Left lung (tissue), 10 donors: ENCODE results near the gene ABAT. TPM values are rescaled to one million over a fixed set of nuclear protein-coding genes. Genes with fewer than 3 reads are reported as not detected.

ENCODE experiments used
- ATAC-seq: fragments of 200-7000 bp; cut with Tn5 transposase; one replicate; pipeline ENCODE4 v1.9.1; 2020; ENCODE audit warnings: moderate library complexity
- DNase-seq, 4 donors: peaks; one replicate each; pipeline ENCODE4 v3.0.0-alpha.2; 2013 to 2020
- H3K27ac ChIP-seq, 2 donors: fragments of 200-600 bp; sonication (generic) in 1 of 2; one replicate each; pipeline versions ENCODE4 v1.5.0 to v1.8.0; 2020 to 2021
- H3K27me3 ChIP-seq, 2 donors: fragments of 200-600 bp; sonication (generic) in 1 of 2; one replicate each; pipeline versions ENCODE4 v1.5.0 to v1.8.0; 2020 to 2021
- H3K36me3 ChIP-seq, 2 donors: fragments of 200-600 bp; sonication (generic) in 1 of 2; one replicate each; pipeline versions ENCODE4 v1.5.0 to v1.8.0; 2020 to 2021
- H3K4me1 ChIP-seq, 2 donors: fragments of 200-600 bp; one replicate each; pipeline ENCODE4 v1.8.0; 2021
- H3K4me3 ChIP-seq, 2 donors: fragments of 200-600 bp; sonication (generic) in 1 of 2; one replicate each; pipeline versions ENCODE4 v1.5.0 to v1.8.0; 2020 to 2021; ENCODE audit warnings: mild to moderate bottlenecking in 1 of 2
- H3K9me3 ChIP-seq, 2 donors: fragments of 200-600 bp; sonication (generic) in 1 of 2; one replicate each; pipeline versions ENCODE4 v1.5.0 to v1.8.0; 2020 to 2021
- intact Hi-C, 2 donors: fragments of 100-400 bp; cut with DNase I; formaldehyde crosslinking; loops; one replicate each; pipeline versions ENCODE4 v1.11.2 to v1.14.2; 2022
- polyA plus RNA-seq, 6 donors: library from polyadenylated mRNA; unstranded; fragments of 120-200 nt; gene quantifications; one replicate each; pipeline ENCODE4 v1.2.1, GENCODE V29; 2013; ENCODE audit not compliant: insufficient read length in 6 of 6
- total RNA-seq, 2 donors: library from RNA; stranded (reverse); fragmentation: NEBNext Ultra II Directional; extraction: Animal tissue kit (Norgen Biotek cat#: 25700); gene quantifications; one replicate each; pipeline ENCODE4 v1.2.1, GENCODE V29; 2021
- TF ChIP-seq, protein P1 (sequence below), 2 donors: fragments of 200-600 bp; sonication (generic) in 1 of 2; IDR thresholded peaks; one replicate each; pipeline versions ENCODE4 v1.5.0 to v1.8.0; 2021; ENCODE audit warnings: antibody characterized with exemption in 2 of 2
- donor health status: DM: no; HTN: yes; CAD: no.
- donor health status: DM: no; HTN: no; CAD: no.

ABAT gene
- total and polyA plus RNA-seq, 8 donors = 8.0 to 42.6 (median 35.3) TPM

DNA sequence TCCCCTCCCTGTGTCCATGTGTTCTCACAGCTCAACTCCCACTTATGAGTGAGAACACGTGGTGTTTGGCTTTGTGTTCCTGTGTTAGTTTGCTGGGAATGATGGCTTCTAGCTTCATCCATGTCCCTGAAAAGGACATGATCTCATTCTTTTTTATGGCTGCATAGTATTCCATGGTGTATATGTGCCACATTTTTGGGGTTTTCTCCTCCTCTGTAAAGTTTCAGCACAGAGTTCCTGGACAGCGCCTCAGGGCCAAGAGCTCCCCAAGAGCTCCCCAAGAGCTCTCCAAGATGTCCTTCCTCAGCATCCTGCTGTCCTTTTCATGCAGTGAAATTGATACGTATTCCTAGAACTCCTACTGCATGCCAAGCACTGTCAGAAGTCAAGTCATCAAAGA lies 6.9 kb upstream of the ABAT start:
- H3K36me3 ChIP-seq = peaks cover 0 to 33% of the 10 kb centered on the region in 2 donors
- no peak for ATAC-seq
- H3K4me1 ChIP-seq = no peaks in the 10 kb centered on the region
- intact Hi-C loops = loop anchor here (10.0 kb wide), 2 partner anchors 127 to 207 kb away; partner anchors contain the start of genes PMM2 (in 1 of the 2) and TMEM186 (in 1 of the 2)
- no peaks in the 10 kb centered on the region for H3K27me3 ChIP-seq
- DNase-seq = no peak
- H3K9me3 ChIP-seq = no peaks in the 10 kb centered on the region
- no peak overlapping the region for H3K4me3 ChIP-seq
- TF ChIP-seq, protein P1, sequence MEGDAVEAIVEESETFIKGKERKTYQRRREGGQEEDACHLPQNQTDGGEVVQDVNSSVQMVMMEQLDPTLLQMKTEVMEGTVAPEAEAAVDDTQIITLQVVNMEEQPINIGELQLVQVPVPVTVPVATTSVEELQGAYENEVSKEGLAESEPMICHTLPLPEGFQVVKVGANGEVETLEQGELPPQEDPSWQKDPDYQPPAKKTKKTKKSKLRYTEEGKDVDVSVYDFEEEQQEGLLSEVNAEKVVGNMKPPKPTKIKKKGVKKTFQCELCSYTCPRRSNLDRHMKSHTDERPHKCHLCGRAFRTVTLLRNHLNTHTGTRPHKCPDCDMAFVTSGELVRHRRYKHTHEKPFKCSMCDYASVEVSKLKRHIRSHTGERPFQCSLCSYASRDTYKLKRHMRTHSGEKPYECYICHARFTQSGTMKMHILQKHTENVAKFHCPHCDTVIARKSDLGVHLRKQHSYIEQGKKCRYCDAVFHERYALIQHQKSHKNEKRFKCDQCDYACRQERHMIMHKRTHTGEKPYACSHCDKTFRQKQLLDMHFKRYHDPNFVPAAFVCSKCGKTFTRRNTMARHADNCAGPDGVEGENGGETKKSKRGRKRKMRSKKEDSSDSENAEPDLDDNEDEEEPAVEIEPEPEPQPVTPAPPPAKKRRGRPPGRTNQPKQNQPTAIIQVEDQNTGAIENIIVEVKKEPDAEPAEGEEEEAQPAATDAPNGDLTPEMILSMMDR (IDR thresholded peaks at IDR 0.05) = no peak
- no peak overlapping the region for H3K27ac ChIP-seq

- DNase-seq (no peak), ATAC-seq (no peak)
- H3K27ac ChIP-seq = no peak overlapping the region
- H3K9me3 ChIP-seq = no peaks in the 10 kb centered on the region
- H3K4me3 ChIP-seq = no peak overlapping the region
- no peaks in the 10 kb centered on the region for H3K27me3 ChIP-seq
- H3K36me3 ChIP-seq = peaks cover 0 to 33% of the 10 kb centered on the region in 2 donors
- H3K4me1 ChIP-seq = no peaks in the 10 kb centered on the region
- TF ChIP-seq, protein P1 (IDR thresholded peaks at IDR 0.05) = no peak
- intact Hi-C loops = loop anchor here (10.0 kb wide), 2 partner anchors 127 to 207 kb away; partner anchors contain the start of genes PMM2 (in 1 of the 2) and TMEM186 (in 1 of the 2)
Measured at GRCh38 chr16:8668113-8668512, 6.3 kb upstream of the ABAT start.

GRCh38 chr16:8669481-8669880 lies 4.9 kb upstream of the ABAT start:
- ATAC-seq = no peak

DNA sequence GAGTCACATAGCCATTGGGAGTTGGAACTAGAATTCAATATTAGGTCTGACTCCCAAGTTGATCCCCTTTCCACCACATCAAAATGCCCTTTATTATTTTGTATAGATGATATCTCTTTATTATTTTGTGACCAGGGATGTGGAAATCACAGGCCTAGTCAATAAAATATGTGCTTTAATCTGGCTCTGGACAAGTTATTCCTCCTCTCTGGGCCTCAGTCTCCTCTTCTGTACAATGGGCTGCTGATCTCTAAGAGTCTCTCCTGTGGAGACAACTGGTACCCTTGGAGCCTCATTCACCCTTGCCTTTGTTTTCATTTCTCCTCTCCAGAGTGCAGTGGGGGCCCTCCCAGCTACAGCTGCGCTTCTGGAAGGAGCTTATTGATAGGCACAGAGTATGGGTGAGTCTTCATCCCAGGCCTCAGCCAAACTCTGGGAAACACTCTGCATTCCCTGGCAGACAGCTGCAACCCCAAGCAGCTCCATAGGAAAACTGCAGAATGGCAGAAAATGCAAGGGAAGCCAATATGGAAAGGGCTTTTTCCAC lies 4.3 kb upstream of the ABAT start:
- intact Hi-C loops = no loop called here

More at GRCh38 chr16:8669481-8669880, 4.9 kb upstream of the ABAT start:
- intact Hi-C loops = loop anchor here (10.0 kb wide), 2 partner anchors 125 to 205 kb away; partner anchors contain the start of genes PMM2 (in 1 of the 2) and TMEM186 (in 1 of the 2)
- no peak for DNase-seq
- TF ChIP-seq, protein P1 (IDR thresholded peaks at IDR 0.05) = no peak
- H3K27me3 ChIP-seq = no peaks in the 10 kb centered on the region
- peaks cover 0 to 6% of the 10 kb centered on the region in 2 donors for H3K4me1 ChIP-seq
- peaks cover 0 to 28% of the 10 kb centered on the region in 2 donors for H3K36me3 ChIP-seq
- H3K4me3 ChIP-seq = no peak overlapping the region
- no peaks in the 10 kb centered on the region for H3K9me3 ChIP-seq
- H3K27ac ChIP-seq = no peak overlapping the region

More for the DNA sequence above, 4.3 kb upstream of the ABAT start:
- H3K4me3 ChIP-seq = no peak overlapping the region
- H3K4me1 ChIP-seq = peaks cover 5 to 11% of the 10 kb centered on the region in 2 donors
- DNase-seq (no peak), ATAC-seq (no peak)
- H3K27ac ChIP-seq = no peak overlapping the region
- TF ChIP-seq, protein P1 (IDR thresholded peaks at IDR 0.05) = no peak
- H3K36me3 ChIP-seq = peaks cover 0 to 22% of the 10 kb centered on the region in 2 donors
- H3K27me3 ChIP-seq = no peaks in the 10 kb centered on the region
- H3K9me3 ChIP-seq = no peaks in the 10 kb centered on the region
